Type B pancreatic cell (in vitro differentiated cells): ENCODE results near the gene APOL1. TPM values are rescaled to one million over a fixed set of nuclear protein-coding genes. Genes with fewer than 3 reads are reported as not detected.

ENCODE experiments used
- DNase-seq: peaks from one replicate; pipeline ENCODE4 v3.0.0; 2021; ENCODE audit warnings: mixed read lengths; ENCODE audit not compliant: unreplicated experiment; ENCODE audit errors: extremely low spot score
- H3K27ac Mint-ChIP-seq: 2 replicates; pipeline ENCODE4 v1.8.0; 2021; ENCODE audit warnings: mild to moderate bottlenecking, mixed read lengths
- H3K27me3 Mint-ChIP-seq: 2 replicates; pipeline ENCODE4 v1.8.0; 2021; ENCODE audit warnings: mixed read lengths
- H3K36me3 Mint-ChIP-seq: 2 replicates; pipeline ENCODE4 v1.8.0; 2021; ENCODE audit warnings: mixed read lengths
- H3K4me1 Mint-ChIP-seq: one replicate; pipeline ENCODE4 v1.8.0; 2021; ENCODE audit warnings: mixed read lengths; ENCODE audit not compliant: unreplicated experiment
- H3K4me3 Mint-ChIP-seq: 2 replicates; pipeline ENCODE4 v1.8.0; 2021; ENCODE audit warnings: mild to moderate bottlenecking, mixed read lengths
- H3K9me3 Mint-ChIP-seq: 2 replicates; pipeline ENCODE4 v1.8.0; 2021; ENCODE audit warnings: mixed read lengths
- total RNA-seq: library from RNA; stranded (reverse); gene quantifications from 2 replicates; pipeline ENCODE4 v1.2.1, GENCODE V29; 2021; ENCODE audit warnings: low replicate concordance
- TF ChIP-seq, protein P1 (sequence below): fragments of 200-600 bp; sonication (generic); conservative IDR thresholded peaks from 2 replicates; pipeline ENCODE4 v1.5.0; 2021; ENCODE audit warnings: antibody characterized with exemption, mild to moderate bottlenecking

Gene APOL1
- total RNA-seq, 1 donor from 2014 or later = 6.8 TPM

DNA sequence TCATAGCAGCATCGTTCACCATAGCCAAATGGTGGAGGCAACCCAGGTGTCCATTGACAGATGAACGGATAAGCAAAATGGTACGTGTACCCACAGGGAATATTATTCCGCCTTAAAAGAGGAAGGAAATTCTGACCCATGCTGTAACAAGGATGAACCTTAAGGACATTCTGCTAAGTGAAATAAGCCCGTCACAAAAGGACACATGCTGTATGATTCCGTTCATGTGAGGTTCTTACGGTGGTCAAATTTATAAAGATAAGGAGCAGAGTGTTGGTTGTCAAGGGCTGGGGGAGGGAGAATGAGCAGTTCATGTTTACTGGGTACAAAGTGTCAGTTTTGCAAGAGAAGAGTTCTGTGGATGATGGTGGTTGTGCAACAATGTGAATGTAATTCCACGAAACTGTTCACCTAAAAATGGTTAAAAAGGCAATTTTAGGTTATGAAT, 26.3 kb downstream of the APOL1 start:
- Mint-ChIP-seq H3K36me3 (peaks cover 7% of the 10 kb centered on the region), H3K4me1 (peaks cover 4% of the 10 kb centered on the region), H3K27ac (no peak overlapping the region), H3K27me3 (no peaks in the 10 kb centered on the region), H3K9me3 (no peaks in the 10 kb centered on the region), H3K4me3 (no peak overlapping the region)
- no peak for DNase-seq
- TF ChIP-seq, protein P1, sequence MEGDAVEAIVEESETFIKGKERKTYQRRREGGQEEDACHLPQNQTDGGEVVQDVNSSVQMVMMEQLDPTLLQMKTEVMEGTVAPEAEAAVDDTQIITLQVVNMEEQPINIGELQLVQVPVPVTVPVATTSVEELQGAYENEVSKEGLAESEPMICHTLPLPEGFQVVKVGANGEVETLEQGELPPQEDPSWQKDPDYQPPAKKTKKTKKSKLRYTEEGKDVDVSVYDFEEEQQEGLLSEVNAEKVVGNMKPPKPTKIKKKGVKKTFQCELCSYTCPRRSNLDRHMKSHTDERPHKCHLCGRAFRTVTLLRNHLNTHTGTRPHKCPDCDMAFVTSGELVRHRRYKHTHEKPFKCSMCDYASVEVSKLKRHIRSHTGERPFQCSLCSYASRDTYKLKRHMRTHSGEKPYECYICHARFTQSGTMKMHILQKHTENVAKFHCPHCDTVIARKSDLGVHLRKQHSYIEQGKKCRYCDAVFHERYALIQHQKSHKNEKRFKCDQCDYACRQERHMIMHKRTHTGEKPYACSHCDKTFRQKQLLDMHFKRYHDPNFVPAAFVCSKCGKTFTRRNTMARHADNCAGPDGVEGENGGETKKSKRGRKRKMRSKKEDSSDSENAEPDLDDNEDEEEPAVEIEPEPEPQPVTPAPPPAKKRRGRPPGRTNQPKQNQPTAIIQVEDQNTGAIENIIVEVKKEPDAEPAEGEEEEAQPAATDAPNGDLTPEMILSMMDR = no peak

DNA sequence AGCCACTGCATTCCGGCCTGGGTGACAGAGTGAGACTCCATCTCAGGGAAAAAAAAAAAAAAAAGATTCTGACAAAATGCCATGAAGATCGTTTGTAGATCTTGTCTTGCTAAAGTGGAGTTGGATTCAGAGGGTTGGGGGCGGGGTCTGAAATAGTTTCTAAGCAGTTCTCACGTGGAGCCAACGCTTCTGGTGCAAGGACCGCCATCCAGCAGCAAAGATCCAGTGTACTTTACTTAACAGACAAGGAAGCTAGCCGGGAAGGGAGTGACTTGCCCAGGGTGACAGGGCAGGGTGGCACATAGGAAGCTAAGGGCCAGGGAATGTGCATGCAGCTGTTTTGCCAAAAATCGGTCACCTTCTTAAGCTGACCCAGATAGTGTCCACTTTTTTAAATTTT, 27.4 kb downstream of the APOL1 start:
- no peaks in the 10 kb centered on the region for H3K9me3 Mint-ChIP-seq
- H3K36me3 Mint-ChIP-seq = peaks cover 7% of the 10 kb centered on the region
- no peak for DNase-seq
- no peaks in the 10 kb centered on the region for H3K27me3 Mint-ChIP-seq
- peaks cover 4% of the 10 kb centered on the region for H3K4me1 Mint-ChIP-seq
- H3K27ac Mint-ChIP-seq = no peak overlapping the region
- TF ChIP-seq, protein P1 = no peak
- H3K4me3 Mint-ChIP-seq = no peak overlapping the region

DNA sequence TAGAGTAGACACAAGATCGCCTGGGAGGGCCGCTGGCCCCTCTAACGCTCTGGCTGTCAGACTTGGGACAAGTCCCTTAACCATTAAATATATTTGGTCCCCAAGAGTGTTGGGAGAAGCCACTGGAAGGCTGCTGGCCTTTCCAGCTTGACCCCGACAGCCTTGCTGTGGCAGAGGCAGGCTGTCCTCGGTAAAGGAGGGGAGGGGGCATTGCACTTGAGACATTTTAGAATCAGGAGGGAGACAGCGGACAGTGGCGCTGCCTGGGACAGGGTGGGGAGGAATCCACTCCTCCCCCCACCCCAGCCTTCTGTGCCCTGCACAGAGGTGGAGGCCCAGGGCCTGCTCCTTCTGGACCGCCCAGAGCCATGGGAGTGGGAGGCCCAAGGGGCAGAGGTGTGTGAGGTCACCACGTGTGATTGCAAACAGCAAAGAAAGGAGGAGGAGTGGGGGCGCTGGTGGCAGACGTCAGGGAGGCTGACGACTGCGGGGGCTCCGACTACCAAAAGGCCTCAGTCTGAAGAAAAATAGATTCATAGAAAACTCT, 28.9 kb downstream of the APOL1 start:
- no peak overlapping the region for H3K4me3 Mint-ChIP-seq
- H3K27ac Mint-ChIP-seq = no peak overlapping the region
- DNase-seq = no peak
- no peaks in the 10 kb centered on the region for H3K27me3 Mint-ChIP-seq
- H3K36me3 Mint-ChIP-seq = peaks cover 10% of the 10 kb centered on the region
- H3K4me1 Mint-ChIP-seq = peaks cover 9% of the 10 kb centered on the region
- no peaks in the 10 kb centered on the region for H3K9me3 Mint-ChIP-seq
- TF ChIP-seq, protein P1 = no peak

DNA sequence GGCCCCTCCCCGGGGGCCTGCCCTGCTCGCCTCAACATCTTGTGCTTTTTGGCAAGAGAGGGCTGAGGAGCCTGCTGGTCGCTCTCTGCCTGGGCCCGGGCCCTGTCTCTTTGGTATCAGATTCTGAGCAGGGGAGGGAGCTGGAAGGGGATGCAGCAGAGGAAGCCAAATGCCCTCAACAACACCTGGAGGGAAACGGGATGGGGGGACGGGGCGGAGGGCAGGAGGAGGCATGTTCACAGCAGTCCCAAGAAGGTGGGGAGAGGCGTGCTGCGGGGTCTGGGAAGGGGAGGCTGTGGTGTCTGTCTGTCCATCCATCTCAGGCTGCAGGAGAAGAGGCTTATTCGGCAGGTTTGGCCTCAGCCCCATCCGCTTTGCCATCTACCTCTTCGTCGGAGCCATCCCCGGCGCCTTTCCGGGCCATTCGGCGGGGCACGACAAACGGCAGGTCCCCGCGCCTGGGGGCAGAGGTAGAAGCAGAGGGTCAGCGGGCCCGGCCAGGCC, 29.4 kb downstream of the APOL1 start:
- H3K4me1 Mint-ChIP-seq = peaks cover 12% of the 10 kb centered on the region
- no peaks in the 10 kb centered on the region for H3K27me3 Mint-ChIP-seq
- no peak overlapping the region for H3K27ac Mint-ChIP-seq
- DNase-seq = no peak
- no peaks in the 10 kb centered on the region for H3K9me3 Mint-ChIP-seq
- no peak overlapping the region for H3K4me3 Mint-ChIP-seq
- H3K36me3 Mint-ChIP-seq = peaks cover 15% of the 10 kb centered on the region
- TF ChIP-seq, protein P1 = no peak

DNA sequence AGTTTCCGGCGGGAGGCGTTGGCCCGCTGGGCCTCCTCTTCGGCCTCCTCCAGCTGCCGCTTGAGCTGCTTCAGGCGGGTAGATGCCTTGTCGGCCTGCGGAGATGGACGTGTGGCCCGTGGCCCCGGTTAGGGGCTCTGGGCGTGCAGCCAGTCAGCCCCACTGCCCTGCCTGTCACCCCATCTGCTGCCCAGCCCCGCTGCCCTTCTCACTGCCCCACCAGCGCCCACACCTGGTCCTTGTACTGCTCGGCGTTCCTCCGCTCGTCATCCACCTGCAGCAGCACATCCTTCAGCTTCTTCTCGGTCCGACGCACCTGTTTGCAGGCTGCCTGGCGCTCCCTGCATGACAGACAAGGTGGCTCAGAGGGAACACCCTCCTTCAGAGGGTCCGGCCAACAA, 31.2 kb downstream of the APOL1 start:
- no peak overlapping the region for H3K4me3 Mint-ChIP-seq
- TF ChIP-seq, protein P1 = no peak
- no peaks in the 10 kb centered on the region for H3K9me3 Mint-ChIP-seq
- H3K4me1 Mint-ChIP-seq = peaks cover 12% of the 10 kb centered on the region
- no peak overlapping the region for H3K27ac Mint-ChIP-seq
- H3K36me3 Mint-ChIP-seq = peaks cover 15% of the 10 kb centered on the region
- H3K27me3 Mint-ChIP-seq = no peaks in the 10 kb centered on the region
- no peak for DNase-seq
